ENCODE measurements around the gene SNX8.

SNX8 gene

GRCh38 chr7:2213551-2214215 lies 100.6 kb downstream of the SNX8 start:
- Mint-ChIP-seq H3K36me3 (ENCODE audit: low read depth) (peaks cover 93% of the 10 kb centered on the region), H3K4me1 (ENCODE audit: low read depth) (peaks cover 17% of the 10 kb centered on the region), H3K27me3 (no peaks in the 10 kb centered on the region), H3K4me3 (no peak overlapping the region), H3K27ac (peak overlapping the region; percentile 13), H3K9me3 (no peaks in the 10 kb centered on the region)
- no peak for DNase-seq

GRCh38 chr7:2212906-2213305 lies 101.3 kb downstream of the SNX8 start:
- no peaks in the 10 kb centered on the region for H3K27me3 Mint-ChIP-seq
- no peak overlapping the region for H3K27ac Mint-ChIP-seq
- no peak overlapping the region for H3K4me3 Mint-ChIP-seq
- DNase-seq, result no peak
- no peaks in the 10 kb centered on the region for H3K9me3 Mint-ChIP-seq
- H3K4me1 Mint-ChIP-seq (ENCODE audit: low read depth), result peaks cover 17% of the 10 kb centered on the region
- peaks cover 93% of the 10 kb centered on the region for H3K36me3 Mint-ChIP-seq (ENCODE audit: low read depth)

- no peak overlapping the region for H3K4me3 Mint-ChIP-seq
Observed at GRCh38 chr7:2211926-2212325, 102.3 kb downstream of the SNX8 start.

GRCh38 chr7:2211259-2211880 lies 102.9 kb downstream of the SNX8 start:
- no peaks in the 10 kb centered on the region for H3K9me3 Mint-ChIP-seq
- no peak for DNase-seq
- no peak overlapping the region for H3K27ac Mint-ChIP-seq
- peaks cover 91% of the 10 kb centered on the region for H3K36me3 Mint-ChIP-seq (ENCODE audit: low read depth)
- H3K27me3 Mint-ChIP-seq, result no peaks in the 10 kb centered on the region
- H3K4me1 Mint-ChIP-seq (ENCODE audit: low read depth), result peaks cover 17% of the 10 kb centered on the region
- H3K4me3 Mint-ChIP-seq, result no peak overlapping the region

More at GRCh38 chr7:2211926-2212325, 102.3 kb downstream of the SNX8 start:
- H3K36me3 Mint-ChIP-seq (ENCODE audit: low read depth), result peaks cover 93% of the 10 kb centered on the region
- DNase-seq, result no peak
- H3K27me3 Mint-ChIP-seq, result no peaks in the 10 kb centered on the region
- no peaks in the 10 kb centered on the region for H3K9me3 Mint-ChIP-seq
- H3K4me1 Mint-ChIP-seq (ENCODE audit: low read depth), result peaks cover 17% of the 10 kb centered on the region
- H3K27ac Mint-ChIP-seq, result no peak overlapping the region

- no peak for DNase-seq
- Mint-ChIP-seq H3K27me3 (no peaks in the 10 kb centered on the region), H3K9me3 (no peaks in the 10 kb centered on the region), H3K4me1 (ENCODE audit: low read depth) (peaks cover 16% of the 10 kb centered on the region), H3K27ac (no peak overlapping the region), H3K4me3 (no peak overlapping the region), H3K36me3 (ENCODE audit: low read depth) (peaks cover 88% of the 10 kb centered on the region)
Observed at GRCh38 chr7:2210551-2211258, 103.5 kb downstream of the SNX8 start.

GRCh38 chr7:2209961-2210323 lies 104.3 kb downstream of the SNX8 start:
- no peak for DNase-seq
- Mint-ChIP-seq H3K27me3 (no peaks in the 10 kb centered on the region), H3K27ac (no peak overlapping the region), H3K4me1 (ENCODE audit: low read depth) (peaks cover 12% of the 10 kb centered on the region), H3K9me3 (no peaks in the 10 kb centered on the region), H3K4me3 (no peak overlapping the region), H3K36me3 (ENCODE audit: low read depth) (peaks cover 86% of the 10 kb centered on the region)

- H3K36me3 Mint-ChIP-seq (ENCODE audit: low read depth), result peaks cover 84% of the 10 kb centered on the region
- peak; percentile 66 for DNase-seq
- no peak overlapping the region for H3K4me3 Mint-ChIP-seq
- H3K27ac Mint-ChIP-seq, result no peak overlapping the region
- no peaks in the 10 kb centered on the region for H3K27me3 Mint-ChIP-seq
- H3K9me3 Mint-ChIP-seq, result no peaks in the 10 kb centered on the region
- peaks cover 8% of the 10 kb centered on the region for H3K4me1 Mint-ChIP-seq (ENCODE audit: low read depth)
Observed at GRCh38 chr7:2209146-2209960, 104.9 kb downstream of the SNX8 start.

- Mint-ChIP-seq H3K36me3 (ENCODE audit: low read depth) (peaks cover 83% of the 10 kb centered on the region), H3K4me3 (no peak overlapping the region), H3K4me1 (ENCODE audit: low read depth) (peaks cover 4% of the 10 kb centered on the region), H3K27me3 (no peaks in the 10 kb centered on the region), H3K9me3 (no peaks in the 10 kb centered on the region), H3K27ac (no peak overlapping the region)
- DNase-seq, result no peak
Observed at GRCh38 chr7:2208712-2209111, 105.5 kb downstream of the SNX8 start.

- Mint-ChIP-seq H3K27me3 (no peaks in the 10 kb centered on the region), H3K36me3 (ENCODE audit: low read depth) (peaks cover 70% of the 10 kb centered on the region), H3K4me3 (no peak overlapping the region), H3K27ac (no peak overlapping the region), H3K4me1 (ENCODE audit: low read depth) (peaks cover 4% of the 10 kb centered on the region), H3K9me3 (no peaks in the 10 kb centered on the region)
- no peak for DNase-seq
Observed at GRCh38 chr7:2205036-2205780, 109.0 kb downstream of the SNX8 start.

- Mint-ChIP-seq H3K36me3 (ENCODE audit: low read depth) (peaks cover 74% of the 10 kb centered on the region), H3K27me3 (no peaks in the 10 kb centered on the region), H3K4me1 (ENCODE audit: low read depth) (no peaks in the 10 kb centered on the region), H3K4me3 (no peak overlapping the region), H3K9me3 (no peaks in the 10 kb centered on the region), H3K27ac (no peak overlapping the region)
- no peak for DNase-seq
Observed at GRCh38 chr7:2204446-2204845, 109.8 kb downstream of the SNX8 start.

GRCh38 chr7:2203766-2204300 lies 110.4 kb downstream of the SNX8 start:
- Mint-ChIP-seq H3K27me3 (no peaks in the 10 kb centered on the region), H3K9me3 (no peaks in the 10 kb centered on the region), H3K4me3 (no peak overlapping the region), H3K4me1 (ENCODE audit: low read depth) (no peaks in the 10 kb centered on the region), H3K36me3 (ENCODE audit: low read depth) (peaks cover 74% of the 10 kb centered on the region), H3K27ac (no peak overlapping the region)
- DNase-seq, result no peak

- Mint-ChIP-seq H3K9me3 (no peaks in the 10 kb centered on the region), H3K4me1 (ENCODE audit: low read depth) (no peaks in the 10 kb centered on the region)
Observed at GRCh38 chr7:2202901-2203765, 111.1 kb downstream of the SNX8 start.

GRCh38 chr7:2202361-2202761 lies 111.9 kb downstream of the SNX8 start:
- Mint-ChIP-seq H3K27ac (no peak overlapping the region), H3K9me3 (no peaks in the 10 kb centered on the region), H3K4me1 (ENCODE audit: low read depth) (no peaks in the 10 kb centered on the region), H3K4me3 (no peak overlapping the region), H3K27me3 (no peaks in the 10 kb centered on the region), H3K36me3 (ENCODE audit: low read depth) (peaks cover 72% of the 10 kb centered on the region)
- peak; percentile 12 for DNase-seq

More at GRCh38 chr7:2202901-2203765, 111.1 kb downstream of the SNX8 start:
- H3K27me3 Mint-ChIP-seq, result no peaks in the 10 kb centered on the region
- DNase-seq, result peak; percentile 8
- H3K4me3 Mint-ChIP-seq, result no peak overlapping the region
- no peak overlapping the region for H3K27ac Mint-ChIP-seq
- H3K36me3 Mint-ChIP-seq (ENCODE audit: low read depth), result peaks cover 74% of the 10 kb centered on the region

Measured in activated T-cell treated with anti-CD3 and anti-CD28 coated beads, Interleukin-2, amount 50 U/mL, for 24 hours (primary cell).